GM12892 (cell line): ENCODE results near the gene SUGCT.
"Not testable (repeated sequence)": the region's sequence is repeated elsewhere in the genome, so short reads cannot be mapped to it uniquely, and the experiment has no call there.

ENCODE experiments used
- POLR2A ChIP-seq: IDR thresholded peaks from 2 replicates; pipeline ENCODE4 v1.6.1; 2011; ENCODE audit warnings: low read depth, low read length, control low read depth
- POLR2AphosphoS5 ChIP-seq: IDR thresholded peaks from 2 replicates; pipeline ENCODE4 v1.6.1; 2011; ENCODE audit warnings: low read depth, low read length, control low read depth

GRCh38 chr7:40139891-40140290, 5.1 kb downstream of the SUGCT start:
- TF ChIP-seq POLR2A, POLR2AphosphoS5: not testable (repeated sequence)
